ENCODE measurements around the gene NRIP3.
"Not testable (repeated sequence)": the region's sequence is repeated elsewhere in the genome, so short reads cannot be mapped to it uniquely, and the experiment has no call there.

Gene NRIP3

DNA sequence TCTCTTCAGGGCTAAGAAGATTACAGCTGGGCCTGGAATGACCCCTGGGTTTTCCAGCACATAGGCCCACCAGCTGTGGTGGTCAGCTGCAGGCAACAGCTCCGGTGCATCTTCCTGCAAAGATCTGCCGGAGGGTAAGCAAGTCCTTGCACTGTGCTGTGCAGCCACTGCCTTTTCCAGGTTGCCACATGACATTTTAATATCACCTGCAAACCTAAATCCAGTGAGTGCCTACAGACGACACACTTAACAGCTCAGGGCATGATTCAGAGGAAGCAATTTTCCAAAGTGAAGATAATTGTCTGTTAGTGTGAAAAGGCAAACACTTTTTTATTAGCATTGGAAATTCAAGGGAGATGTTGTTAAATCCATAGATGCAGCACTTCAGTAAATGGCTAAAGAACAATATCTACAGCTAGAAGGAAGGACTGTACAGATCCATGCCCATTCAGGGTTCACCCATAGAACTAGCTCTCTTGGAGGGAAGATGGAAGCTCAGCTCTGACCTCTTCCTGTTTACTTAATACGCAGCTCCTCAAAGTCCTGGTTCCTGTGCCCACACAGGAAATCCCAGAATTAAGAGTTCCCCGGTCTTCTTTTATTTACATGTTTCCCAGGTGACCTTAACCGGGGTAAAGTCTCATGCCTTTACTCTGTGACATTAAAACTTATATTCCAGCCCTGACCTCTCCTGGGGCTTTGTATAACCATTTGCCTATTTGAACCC, 13.3 kb upstream of the NRIP3 start:
- no peak for DNase-seq (ENCODE audit: low read depth)

DNA sequence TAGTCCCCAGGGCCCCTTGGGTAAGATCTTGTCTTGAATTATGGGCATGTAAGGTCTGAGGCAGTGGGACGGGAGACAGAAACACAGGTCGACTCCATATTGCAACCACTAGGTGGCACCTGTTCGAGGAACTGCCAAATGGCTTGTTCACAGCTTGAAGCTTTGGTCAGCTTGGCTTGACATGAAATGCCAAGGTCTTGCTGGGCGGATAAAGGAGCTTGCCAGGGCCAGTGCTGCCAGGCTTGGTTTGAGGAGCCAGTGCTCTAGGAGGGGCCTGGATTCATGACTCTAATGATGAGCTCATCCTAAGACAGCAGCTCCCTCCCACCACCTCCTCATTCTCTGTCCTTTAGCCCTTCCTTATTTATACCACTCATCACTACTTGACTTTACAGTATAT, 11.9 kb upstream of the NRIP3 start:
- DNase-seq (ENCODE audit: low read depth), result peak; percentile 15

DNA sequence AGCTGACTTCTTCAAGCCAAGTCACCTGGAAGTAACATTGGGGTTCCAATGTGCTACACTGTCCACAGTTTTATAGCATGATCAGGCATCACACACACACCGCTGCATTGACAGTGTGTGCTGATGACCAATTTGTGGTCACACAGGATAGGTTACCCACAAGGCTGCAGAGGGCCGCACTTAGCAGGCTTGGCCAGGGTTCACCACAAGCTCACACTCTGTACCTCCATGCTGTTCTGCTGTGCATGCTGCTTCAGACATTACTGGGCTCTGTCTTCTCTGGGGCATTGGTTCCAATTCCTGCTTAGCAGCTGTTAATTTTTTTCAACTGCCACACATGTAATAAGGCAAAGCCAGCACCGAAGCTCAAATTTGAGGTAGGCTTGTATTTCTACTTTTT, 11.0 kb upstream of the NRIP3 start:
- no peak for DNase-seq (ENCODE audit: low read depth)

DNA sequence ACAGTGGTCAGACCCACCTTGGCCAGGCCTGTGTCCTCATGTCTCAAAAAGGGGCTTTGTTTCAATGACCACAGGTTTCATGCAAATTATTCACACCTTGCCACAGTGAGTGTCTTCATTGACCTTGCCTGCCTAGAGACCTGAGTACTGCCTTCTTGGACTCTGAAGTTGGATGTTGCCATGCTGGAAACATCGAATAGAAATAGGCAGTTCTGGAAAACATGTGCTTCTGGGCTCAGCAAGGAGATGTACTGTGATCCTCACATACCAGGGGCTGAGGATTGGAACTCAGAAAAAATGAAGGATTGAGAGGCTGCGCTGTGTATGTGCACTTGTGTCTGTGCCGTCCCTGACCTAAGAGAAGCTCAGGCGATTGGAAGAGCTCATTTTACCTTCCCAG, 9.6 kb upstream of the NRIP3 start:
- no peak for DNase-seq (ENCODE audit: low read depth)

DNA sequence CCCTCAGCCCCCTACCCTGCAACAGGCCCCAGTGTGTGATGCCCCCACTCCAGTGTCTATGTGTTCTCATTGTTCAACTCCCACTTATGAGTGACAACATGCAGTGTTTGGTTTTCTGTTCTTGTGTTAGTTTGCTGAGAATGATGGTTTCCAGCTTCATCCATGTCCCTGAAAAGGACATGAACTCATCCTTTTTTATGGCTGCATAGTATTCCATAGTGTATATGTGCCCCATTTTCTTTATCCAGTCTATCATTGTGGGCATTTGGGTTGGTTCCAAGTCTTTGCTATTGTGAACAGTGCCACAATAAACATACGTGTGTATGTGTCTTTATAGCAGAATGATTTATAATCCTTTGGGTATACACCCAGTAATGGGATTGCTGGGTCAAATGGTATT, 5.7 kb upstream of the NRIP3 start:
- not testable (repeated sequence) for DNase-seq (ENCODE audit: low read depth)

DNA sequence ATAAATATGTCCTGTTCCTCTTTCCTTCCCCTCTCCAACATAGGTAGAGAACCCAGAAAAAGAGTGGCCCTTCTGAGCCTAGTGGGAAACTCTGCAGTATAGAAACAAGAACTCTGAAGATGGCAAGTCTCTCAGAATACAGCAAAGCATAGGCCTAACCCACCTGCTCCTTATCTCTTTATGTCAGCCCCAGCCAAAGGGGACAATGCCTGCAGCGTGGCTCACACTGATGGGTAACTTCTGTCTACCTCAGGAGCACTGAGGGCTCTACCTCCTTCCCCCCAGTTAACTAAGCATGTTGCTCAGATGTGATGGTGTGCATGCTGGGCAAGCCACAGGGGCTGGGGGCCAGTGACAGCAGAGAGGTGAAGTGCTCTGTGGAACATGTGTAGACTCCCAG, 4.9 kb upstream of the NRIP3 start:
- DNase-seq (ENCODE audit: low read depth), result no peak

DNA sequence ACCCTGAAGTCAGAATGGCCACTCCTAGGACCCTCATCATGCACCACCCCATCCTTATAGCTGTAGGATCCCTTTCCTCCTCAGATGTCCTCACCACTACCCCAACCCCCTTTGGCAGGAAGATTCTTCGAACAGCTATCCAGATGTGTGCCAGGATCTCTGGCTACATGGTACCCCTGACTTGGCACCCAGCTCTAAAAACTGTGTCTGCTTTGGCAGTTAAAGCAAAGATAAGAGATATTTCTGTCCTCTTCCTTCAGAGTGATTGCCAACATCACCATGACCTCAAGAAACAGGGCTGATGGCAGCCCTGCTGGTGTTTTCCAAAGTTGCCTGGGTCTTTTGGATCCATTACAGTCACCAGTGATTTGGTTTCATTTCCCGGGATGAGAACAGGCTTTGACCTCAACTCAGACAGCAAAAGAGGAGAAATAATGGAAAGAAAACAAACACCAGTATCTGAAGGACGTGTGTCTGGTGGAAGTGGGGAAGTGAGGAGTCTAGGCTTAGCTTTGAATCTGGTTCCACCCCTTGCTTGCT, 4.3 kb upstream of the NRIP3 start:
- no peak for DNase-seq (ENCODE audit: low read depth)

DNA sequence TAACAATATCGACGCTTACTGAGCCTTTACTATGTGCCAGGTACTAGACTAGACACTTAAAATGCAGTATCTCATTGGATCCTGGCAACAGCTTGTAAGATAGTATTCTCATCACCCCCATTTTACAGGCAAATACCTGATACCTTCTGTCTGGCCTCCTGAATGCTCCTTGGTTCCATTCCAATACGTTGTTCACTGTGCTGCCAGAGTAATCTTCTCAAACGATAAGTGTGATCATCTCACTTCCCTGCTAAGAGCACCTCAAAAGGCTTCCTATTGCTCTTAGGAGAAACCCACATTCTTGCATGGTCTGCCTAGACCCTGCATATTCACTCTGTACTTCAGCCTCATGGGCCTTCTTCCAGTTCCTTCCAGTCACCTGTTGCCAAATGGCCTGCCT, 1.3 kb upstream of the NRIP3 start:
- DNase-seq (ENCODE audit: low read depth), result no peak

DNA sequence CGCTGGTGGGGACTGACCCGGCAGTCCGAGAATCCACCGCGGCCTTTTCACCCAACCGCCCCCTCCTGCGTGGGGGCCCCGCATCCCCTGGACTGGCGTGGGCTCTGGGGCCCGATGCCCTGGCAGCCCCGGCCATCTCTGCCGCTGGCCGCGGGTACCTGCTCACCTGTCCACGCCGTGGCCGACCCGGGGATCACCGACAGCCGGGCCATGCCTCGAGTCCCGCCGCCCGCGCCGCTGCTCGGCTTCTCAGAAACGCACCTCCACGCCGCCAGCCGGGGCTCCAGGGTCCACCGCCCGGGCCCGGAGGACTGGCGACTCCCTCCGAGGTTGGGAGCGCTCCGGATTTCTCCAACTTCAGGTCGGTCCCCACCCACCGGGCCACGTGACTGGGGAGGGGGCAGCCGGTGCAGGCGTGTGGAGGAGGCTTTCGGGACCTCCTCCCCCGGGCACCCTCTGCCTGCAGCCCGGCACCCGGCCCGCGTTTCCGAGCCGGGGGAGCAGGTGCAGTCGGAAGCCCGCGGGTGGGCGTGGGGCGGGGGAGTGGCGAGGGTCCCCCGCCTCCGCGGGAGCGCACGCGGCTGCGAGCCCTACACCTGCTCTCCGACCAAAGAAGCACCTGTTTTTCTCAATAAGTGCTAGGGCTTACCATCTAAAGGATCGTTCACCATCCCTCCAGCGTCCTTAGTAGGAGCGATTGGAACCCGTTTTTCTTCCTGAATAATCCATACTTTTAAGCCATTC, 554 bp upstream of the NRIP3 start:
- peak; percentile 25 for DNase-seq (ENCODE audit: low read depth)

DNA sequence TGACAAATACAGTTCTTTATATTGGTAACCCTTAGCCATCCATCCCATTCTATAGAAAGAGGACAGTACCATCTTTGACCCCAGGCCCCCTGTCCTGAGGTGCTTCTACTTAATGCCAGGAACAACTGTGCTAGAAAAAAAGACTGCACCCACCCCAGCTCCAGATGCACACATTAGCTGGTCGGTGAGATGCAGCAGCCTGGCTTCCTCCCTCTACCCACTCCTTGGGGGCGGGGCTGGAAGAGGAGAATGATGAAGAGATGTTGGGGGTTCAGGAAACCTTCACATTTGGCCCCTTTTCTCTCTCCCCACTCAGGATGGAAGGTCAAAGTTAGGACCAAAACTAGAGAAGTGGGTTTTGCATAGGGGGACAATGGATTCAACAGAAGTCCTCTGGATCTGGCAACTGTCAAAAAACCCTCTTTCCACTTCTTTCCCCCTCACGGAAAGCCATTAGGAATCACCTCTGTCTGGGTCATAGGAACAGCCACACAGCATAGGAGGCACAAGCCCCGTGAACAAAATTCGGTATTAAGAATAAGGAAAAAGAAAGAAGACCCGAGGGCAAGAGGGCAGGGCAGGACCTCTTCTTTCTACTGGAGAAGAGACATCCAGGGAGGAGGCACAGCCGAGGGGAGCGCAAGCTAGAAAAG, 755 bp downstream of the NRIP3 start:
- no peak for DNase-seq (ENCODE audit: low read depth)

DNA sequence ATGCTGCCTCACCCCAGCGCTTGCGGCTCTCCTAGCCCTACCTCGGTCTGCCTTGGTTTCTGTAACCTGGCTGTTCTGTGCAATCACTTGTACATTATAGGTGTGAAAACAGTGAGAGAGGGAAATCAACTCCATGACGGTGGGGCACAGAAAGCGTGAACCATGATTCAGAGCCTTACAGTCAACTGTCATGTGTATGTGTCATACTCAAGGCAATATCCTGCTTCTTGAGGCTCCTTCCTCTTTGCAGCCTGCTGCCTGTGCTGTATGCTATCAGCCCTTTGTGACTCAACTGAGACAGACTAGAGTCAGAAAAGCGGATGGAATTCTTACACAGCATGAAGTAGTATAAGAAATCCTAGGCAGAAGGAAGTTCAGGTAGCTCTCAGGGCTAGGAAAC, 2.1 kb downstream of the NRIP3 start:
- no peak for DNase-seq (ENCODE audit: low read depth)

DNA sequence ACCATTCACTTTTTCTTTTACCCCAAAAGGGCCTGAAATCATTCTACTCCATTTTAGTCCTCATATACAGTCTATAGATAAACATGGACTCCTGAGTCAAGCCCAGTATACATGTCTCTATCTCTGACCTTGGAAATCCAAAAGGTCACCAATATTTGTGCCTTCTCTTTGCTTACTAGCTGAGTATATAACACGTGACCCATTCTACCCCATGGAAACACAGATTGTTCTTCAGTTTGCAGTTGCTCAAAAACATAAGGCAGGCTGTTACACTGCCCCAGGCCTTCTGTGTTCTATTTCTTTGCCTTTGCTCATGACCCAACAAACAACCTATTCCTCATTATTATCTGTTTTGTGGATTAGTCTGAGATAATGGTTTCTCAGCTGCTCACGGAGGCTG, 5.8 kb downstream of the NRIP3 start:
- DNase-seq (ENCODE audit: low read depth), result no peak

DNA sequence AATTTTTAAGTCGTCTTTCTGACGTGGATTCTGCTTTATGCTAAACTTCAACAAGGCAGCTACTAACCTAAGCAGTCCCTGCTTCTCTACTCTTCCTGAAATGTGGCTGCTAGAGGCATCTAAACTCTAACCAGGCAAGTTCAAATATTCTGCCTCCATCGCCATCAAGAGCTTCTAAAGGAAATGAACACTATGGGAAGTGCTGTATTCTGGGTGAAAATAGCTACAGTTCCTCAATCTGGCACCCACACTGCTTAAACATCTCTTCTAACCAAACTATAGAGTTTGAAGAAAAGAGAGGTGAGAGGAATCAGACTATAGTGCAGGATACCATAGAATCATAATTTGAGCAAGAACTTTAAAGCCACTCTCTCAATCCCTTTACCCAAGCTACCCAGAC, 6.3 kb downstream of the NRIP3 start:
- DNase-seq (ENCODE audit: low read depth), result no peak

DNA sequence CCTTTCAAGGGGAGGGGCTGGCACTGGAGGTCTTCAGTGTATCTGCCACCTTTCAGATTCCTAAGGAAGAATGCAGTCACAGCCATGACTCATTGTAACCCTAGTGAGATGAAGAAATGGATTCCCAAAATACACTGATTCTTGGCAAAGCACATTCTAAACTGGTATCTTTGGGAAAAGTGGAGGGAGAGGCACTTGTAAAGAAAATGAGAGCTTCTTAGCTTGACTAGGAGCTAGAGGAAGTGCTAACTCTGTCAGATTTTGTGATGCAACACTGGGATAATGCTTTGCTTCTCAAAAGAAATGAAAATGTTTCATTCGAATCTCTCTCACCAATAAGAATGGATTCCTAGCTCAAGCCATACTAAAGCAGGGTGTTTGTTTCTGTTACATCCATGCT, 14.3 kb downstream of the NRIP3 start:
- DNase-seq (ENCODE audit: low read depth), result no peak

DNA sequence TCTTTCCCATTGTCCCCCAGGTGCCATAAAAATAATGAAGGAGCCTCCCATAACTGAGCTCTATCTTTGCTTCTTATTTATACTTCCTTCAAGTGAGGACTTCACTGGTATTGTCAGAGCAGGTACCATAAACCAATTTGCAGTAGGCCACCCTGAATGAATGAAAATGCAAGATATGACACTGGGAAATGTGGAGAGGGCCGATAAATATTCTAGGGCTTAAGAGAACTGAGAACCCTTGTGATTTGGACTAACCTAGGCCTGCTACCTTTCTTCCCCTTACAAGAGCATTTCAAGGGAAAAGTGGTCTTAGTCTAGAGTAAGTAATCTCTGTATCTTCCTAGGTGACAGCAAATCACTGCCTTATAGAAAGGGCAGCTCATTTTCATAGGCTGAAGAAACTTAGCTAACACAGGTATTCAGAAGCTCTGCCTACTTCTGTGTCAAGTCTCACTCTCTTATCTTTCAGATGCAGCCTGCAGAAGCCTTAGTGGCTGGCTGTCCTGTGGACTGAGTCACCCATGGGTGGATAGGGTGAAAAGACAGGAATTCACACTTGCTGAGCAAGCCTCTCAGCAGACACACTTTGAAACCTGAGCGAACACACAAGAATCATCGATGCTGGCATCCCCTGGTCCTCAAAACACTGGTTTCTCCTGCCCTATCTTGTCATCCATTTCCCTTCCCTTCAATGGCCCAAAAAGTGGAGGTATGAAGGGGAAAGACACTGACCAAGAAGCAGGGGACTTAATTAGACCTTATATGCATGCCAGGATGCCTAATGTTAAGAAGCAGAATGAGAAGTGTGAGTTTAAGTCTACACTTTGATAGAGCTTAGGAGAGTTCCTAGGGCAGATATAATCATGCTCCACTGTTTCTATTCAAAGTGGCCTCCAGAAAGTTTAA, 15.2 kb downstream of the NRIP3 start:
- no peak for DNase-seq (ENCODE audit: low read depth)

DNA sequence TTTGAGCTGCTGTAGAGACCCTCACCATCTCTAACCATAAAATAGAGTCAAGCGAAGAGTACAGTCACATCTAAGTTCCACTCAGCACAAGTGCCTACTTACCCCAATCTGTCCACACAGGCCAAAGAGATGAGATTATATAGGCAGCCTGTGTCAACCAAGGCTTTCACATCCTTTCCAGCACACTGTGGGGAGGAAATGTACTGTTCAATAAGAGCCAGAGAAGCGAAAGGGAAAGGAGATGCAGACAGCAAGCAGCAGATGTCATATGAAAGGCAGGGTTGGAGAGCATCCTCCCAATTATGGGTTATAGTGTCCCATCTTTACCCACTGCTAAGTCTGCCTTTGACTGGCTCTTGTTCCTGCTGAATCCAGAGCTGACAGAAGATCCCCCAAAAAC, 16.4 kb downstream of the NRIP3 start:
- DNase-seq (ENCODE audit: low read depth), result no peak

DNA sequence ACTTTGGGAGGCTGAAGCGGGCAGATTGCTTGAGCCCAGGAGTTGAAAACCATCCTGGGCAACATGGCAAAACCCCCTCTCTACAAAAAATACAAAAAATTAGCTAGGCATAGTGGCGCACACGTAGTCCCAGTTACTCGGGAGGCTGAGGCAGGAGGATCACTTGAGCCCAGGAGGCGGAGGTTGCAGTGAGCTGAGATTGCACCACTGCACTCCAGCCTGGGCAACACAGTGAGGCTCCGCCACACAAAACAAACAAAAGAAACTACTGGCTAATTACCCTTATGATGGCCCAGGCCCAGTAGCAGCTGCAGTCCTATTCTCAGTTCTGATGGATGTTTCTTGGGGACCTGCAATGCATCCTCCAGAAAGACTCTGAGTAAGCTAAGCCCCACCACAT, 17.0 kb downstream of the NRIP3 start:
- not testable (repeated sequence) for DNase-seq (ENCODE audit: low read depth)

DNA sequence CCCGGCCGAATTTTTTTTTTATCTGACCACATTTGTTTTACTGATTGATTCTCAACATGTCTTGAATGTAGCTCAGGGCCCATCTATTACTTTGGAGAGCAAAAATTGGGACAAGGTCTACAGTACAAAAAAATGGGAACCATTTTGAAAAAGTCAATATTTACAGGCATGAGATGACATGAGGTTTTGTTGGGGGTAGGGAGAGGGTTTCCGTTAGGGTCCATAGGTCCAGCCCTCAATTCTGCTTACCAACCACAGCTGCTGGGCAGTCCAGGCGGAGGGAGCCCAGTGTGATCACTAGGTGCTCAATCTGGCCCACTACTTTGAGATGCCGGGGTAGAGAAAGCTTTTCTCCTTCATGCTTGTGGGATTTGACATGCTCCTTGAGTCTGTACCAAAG, 18.3 kb downstream of the NRIP3 start:
- DNase-seq (ENCODE audit: low read depth), result no peak

DNA sequence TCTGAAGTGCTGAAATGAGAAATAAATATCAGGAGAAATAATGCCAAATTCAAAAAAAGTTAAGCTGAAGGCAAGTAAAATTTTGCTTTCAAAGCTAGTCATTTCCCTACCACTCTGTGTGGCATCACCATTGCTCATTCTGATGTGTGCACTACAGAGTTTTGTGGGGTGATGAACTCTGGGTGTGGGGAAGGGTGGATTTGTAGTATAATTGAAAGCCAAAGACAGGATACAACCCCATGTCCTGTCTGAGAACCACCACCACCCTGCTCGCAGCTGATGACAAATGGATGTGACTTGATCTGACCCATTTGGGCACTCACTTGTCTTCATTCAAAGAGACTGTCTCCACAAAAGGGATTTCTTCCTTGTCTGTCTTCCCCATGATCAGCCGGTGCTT, 20.2 kb downstream of the NRIP3 start:
- no peak for DNase-seq (ENCODE audit: low read depth)

DNA sequence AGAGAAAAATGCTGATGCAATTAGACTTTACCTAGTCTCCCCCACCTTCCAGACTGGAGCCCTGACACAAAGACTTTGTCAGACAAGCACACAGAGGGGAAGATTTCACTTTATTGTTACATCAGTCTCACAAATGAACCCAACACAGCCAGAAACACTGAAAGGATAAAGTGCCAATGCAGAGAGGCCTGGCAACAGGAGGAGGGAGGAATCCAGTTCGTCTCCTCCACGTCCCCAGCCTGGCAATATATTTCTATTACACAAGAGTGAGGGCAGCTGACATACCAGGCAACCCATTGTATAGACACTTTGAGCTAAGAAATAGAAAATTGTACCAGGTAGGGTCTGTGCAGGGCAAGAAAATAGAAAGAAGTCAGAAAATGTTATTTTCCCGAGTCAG, 23.3 kb downstream of the NRIP3 start:
- DNase-seq (ENCODE audit: low read depth), result no peak

DNA sequence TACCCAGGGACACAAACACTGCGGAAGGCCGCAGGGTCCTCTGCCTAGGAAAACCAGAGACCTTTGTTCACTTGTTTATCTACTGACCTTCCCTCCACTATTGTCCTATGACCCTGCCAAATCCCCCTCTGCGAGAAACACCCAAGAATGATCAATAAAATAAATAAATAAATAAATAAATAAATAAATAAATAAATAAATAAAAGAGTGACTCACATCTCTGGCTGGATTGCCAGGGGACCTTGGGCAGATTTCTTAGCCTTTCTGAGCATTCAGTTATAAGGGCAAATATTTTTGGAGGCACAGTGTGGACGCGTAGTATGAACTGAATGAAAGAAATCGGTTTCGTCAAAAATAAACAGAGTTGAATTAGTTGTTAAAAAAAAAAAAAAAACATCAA, 24.4 kb downstream of the NRIP3 start:
- DNase-seq (ENCODE audit: low read depth), result not testable (repeated sequence)

DNA sequence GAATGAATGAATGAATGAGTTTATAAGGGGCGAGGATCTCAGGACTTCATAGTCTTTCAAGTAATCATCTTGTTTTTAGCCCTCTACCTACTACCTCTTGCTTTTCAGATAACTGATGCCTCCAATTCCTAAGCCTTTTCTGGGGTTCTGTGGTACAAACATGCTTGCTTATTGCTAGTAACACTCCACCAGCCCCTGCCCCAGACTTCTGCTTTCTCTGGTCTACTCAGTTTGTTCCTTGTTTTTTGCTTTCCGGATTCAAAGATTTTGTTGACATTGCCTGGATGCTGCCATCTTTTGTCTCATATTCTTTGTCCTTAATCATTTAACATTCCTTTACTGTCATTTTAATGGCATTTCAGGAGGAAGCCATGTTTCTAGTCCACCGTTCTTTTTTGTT, 30.7 kb downstream of the NRIP3 start:
- no peak for DNase-seq (ENCODE audit: low read depth)
